Psoas muscle (tissue), 8 donors: Measurements from ENCODE around the gene FBXW7. TPM values are rescaled to one million over a fixed set of nuclear protein-coding genes. Genes with fewer than 3 reads are reported as not detected.

ENCODE experiments used
- ATAC-seq, 4 donors: fragments of 200-7000 bp; cut with Tn5 transposase; one replicate each; pipeline ENCODE4 v1.9.1; 2020; ENCODE audit warnings: moderate library complexity in 3 of 4, mild to moderate bottlenecking in 2 of 4
- DNase-seq, 2 donors: peaks; one replicate each; pipeline ENCODE4 v3.0.0-alpha.2; 2020
- H3K27ac ChIP-seq: fragments of 200-600 bp; one replicate; pipeline ENCODE4 v1.8.0; 2022
- H3K27me3 ChIP-seq, 3 donors: fragments of 200-600 bp in 1 of 3; one replicate each; pipeline versions ENCODE4 v1.6.1 to v1.8.0; 2013 to 2022; ENCODE audit warnings: low read length in 2 of 3, mild to moderate bottlenecking in 2 of 3, moderate library complexity in 1 of 3; ENCODE audit not compliant: insufficient read depth in 3 of 3
- H3K36me3 ChIP-seq, 2 donors: fragments of 200-600 bp in 1 of 2; one replicate each; pipeline versions ENCODE4 v1.6.1 to v1.8.0; 2013 to 2022; ENCODE audit warnings: low read depth in 1 of 2, mild to moderate bottlenecking in 1 of 2, moderate library complexity in 1 of 2; ENCODE audit not compliant: insufficient read depth in 1 of 2
- H3K4me1 ChIP-seq: fragments of 200-600 bp; one replicate; pipeline ENCODE4 v1.8.0; 2022
- H3K4me3 ChIP-seq: fragments of 200-600 bp; one replicate; pipeline ENCODE4 v1.8.0; 2022; ENCODE audit warnings: mild to moderate bottlenecking
- H3K9me3 ChIP-seq: fragments of 200-600 bp; one replicate; pipeline ENCODE4 v1.8.0; 2022
- WGBS, 3 donors: extraction: QIAGEN DNeasy Blood & Tissue Kit; methylation state at CpG; one replicate each; pipeline versions ENCODE4 v1.1.6 to v1.1.7; 2013; 5-methylcytosine and 5-hydroxymethylcytosine counted together
- intact Hi-C, 2 donors: fragments of 100-400 bp; cut with DNase I; formaldehyde crosslinking; loops; one replicate each; pipeline versions ENCODE4 v1.11.0 to v1.14.2; 2022
- polyA plus RNA-seq, 3 donors: library from polyadenylated mRNA; stranded (reverse); fragments of 200-250 nt; gene quantifications; one replicate each; pipeline ENCODE4 v1.2.3, GENCODE V29; 2013
- total RNA-seq, 4 donors: library from RNA; stranded (reverse); fragmentation: NEBNext Ultra II Directional in 2 of 4; extraction: Animal tissue kit (Norgen Biotek cat#: 25700) in 2 of 4; gene quantifications; one replicate each; pipeline versions ENCODE4 v1.2.1 to v1.2.4, GENCODE V29; 2021 to 2023
- TF ChIP-seq, protein P1 (sequence below): fragments of 200-600 bp; IDR thresholded peaks from one replicate; pipeline ENCODE4 v1.8.0; 2022; ENCODE audit warnings: antibody characterized with exemption
- donor health status: healthy with polysubstance abuse.
- donor health status: DM: no; HTN: no; CAD: no; lungs with moderate emphysema.
- donor health status: Bipolar disorder and iron deficiency.
- donor health status: healthy.
- donor health status: DM: yes; HTN: yes; CAD: no.
- donor health status: DM: no; HTN: no; CAD: no.
- donor health status: DM: no; HTN: no; CAD: no.
- donor health status: DM: yes; HTN: yes; CAD: no.

FBXW7 gene
- total and polyA plus RNA-seq, 7 donors = 9.8 to 41.1 (median 28.7) TPM

DNA sequence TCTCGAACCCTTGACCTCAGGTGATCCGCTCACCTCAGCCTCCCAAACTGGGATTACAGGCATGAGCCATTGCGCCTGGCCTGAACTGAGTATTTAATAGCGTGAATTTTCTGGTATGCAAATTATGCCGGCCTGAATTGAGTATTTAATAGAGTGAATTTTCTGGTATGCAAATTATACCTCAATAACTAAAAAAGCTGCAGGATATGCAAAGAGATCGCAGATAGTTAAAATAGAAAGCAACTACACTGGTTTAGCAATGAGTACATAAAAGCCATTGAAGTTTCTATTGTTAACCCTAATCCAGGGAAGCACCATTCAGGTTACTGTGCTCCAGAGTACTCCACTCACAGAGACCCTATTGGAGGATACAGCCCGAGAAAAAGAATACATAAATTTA lies 22.8 kb downstream of the FBXW7 start:
- Histone ChIP-seq H3K4me3 (no peak overlapping the region), H3K9me3 (no peaks in the 10 kb centered on the region), H3K36me3 (no peaks in the 10 kb centered on the region), H3K27me3 (no peaks in the 10 kb centered on the region), H3K27ac (no peak overlapping the region), H3K4me1 (no peaks in the 10 kb centered on the region)
- no peak for DNase-seq
- TF ChIP-seq, protein P1, sequence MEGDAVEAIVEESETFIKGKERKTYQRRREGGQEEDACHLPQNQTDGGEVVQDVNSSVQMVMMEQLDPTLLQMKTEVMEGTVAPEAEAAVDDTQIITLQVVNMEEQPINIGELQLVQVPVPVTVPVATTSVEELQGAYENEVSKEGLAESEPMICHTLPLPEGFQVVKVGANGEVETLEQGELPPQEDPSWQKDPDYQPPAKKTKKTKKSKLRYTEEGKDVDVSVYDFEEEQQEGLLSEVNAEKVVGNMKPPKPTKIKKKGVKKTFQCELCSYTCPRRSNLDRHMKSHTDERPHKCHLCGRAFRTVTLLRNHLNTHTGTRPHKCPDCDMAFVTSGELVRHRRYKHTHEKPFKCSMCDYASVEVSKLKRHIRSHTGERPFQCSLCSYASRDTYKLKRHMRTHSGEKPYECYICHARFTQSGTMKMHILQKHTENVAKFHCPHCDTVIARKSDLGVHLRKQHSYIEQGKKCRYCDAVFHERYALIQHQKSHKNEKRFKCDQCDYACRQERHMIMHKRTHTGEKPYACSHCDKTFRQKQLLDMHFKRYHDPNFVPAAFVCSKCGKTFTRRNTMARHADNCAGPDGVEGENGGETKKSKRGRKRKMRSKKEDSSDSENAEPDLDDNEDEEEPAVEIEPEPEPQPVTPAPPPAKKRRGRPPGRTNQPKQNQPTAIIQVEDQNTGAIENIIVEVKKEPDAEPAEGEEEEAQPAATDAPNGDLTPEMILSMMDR = no peak
- WGBS, 3 donors = 95 to 98% (median 97%) methylated on average over 7 of the region's 7 CpGs
- intact Hi-C loops = no loop called here
- ATAC-seq = no peak

DNA sequence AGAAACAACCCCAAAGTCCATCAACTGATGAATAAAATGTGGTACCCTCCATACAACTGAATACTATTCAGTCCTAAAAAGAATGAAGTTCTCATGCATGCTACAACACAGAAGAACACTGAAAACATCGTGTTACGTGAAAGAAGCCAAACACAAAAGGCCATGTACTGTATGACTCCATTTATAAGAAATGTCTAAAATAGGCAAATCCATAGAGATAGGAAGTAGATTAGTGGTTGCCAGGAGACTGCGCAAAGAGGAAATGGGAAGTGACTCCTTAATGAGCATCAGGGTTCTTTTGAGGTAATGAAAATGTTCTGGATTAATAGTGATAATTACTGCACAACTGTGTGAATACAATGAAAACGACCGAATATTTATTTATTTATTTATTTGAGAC lies 23.4 kb downstream of the FBXW7 start:
- Histone ChIP-seq H3K9me3 (no peaks in the 10 kb centered on the region), H3K27me3 (no peaks in the 10 kb centered on the region), H3K27ac (no peak overlapping the region), H3K4me1 (no peaks in the 10 kb centered on the region), H3K36me3 (no peaks in the 10 kb centered on the region), H3K4me3 (no peak overlapping the region)
- intact Hi-C loops = no loop called here
- 74 to 87% (median 78%) methylated on average over 5 of the region's 5 CpGs for WGBS, 3 donors
- TF ChIP-seq, protein P1 = no peak
- no peak for DNase-seq
- ATAC-seq = no peak

DNA sequence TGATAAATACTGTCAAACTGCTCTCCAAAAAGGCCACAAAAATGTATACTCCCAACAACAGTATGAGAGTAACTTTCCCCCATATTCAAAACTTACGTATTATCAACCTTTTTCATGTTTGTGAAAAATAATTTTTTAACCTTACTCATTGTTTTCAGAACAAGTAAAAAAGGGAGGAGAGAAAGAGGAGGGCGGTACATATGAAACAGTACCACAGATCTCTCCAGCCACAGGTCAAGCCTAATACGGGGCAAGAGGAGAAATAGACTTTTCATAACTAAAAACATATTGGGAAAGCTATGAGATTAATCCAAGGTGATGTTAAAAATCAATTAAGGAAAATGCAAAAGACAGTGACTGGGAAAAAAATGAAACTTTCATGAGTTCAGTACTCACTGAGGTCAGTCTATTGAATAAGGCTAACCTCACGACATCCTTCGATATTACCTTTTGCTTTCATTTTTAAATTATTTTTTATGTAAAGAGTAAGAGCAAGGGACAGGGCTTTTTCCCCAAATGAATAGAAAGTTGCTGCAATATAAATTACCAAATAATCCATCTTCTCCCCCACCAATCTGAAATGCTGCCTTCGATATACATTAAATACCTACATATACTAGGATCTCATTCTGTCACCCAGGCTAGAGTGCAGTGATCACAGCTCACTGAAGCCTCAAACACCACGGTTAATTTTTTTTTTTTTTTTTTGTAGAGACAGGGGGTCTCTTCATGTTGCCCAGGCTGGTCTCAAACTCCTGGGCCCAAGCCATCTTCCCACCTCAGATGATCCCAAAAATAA lies 25.3 kb downstream of the FBXW7 start:
- no peaks in the 10 kb centered on the region for H3K27me3 ChIP-seq
- no peaks in the 10 kb centered on the region for H3K9me3 ChIP-seq
- intact Hi-C loops = no loop called here
- no peaks in the 10 kb centered on the region for H3K4me1 ChIP-seq
- 88 to 90% (median 88%) methylated on average over 7 of the region's 7 CpGs for WGBS, 3 donors
- no peak for DNase-seq
- TF ChIP-seq, protein P1 = no peak
- H3K27ac ChIP-seq = no peak overlapping the region
- no peak for ATAC-seq
- no peaks in the 10 kb centered on the region for H3K36me3 ChIP-seq
- H3K4me3 ChIP-seq = no peak overlapping the region

DNA sequence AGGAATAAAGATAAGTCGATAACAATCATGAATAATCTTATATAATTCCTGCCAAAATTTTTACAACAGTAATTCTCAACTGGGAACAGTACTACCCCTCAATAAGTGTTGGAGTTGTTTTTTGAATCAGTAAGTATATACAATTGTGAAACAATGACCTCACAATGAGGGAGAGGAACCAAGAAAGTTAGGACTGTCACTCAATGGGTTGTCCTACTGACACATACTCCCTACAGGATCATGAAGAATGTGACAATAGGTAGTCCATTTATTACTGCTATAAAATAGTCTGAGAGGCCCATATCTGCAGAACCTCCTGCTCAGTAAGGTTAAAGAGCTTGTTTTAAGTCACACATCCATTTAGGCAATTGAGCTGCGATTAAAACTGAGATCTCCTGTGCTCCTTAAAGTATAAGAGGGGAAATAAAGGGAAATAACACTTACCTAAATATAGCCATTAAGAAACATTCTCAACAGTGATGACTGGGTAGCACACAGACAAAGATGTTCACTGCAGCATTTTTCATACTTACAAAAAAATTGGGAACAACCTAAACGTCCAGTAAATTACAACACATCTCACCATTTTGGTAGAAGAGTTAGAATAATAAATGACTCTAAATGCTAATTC lies 26.2 kb downstream of the FBXW7 start:
- no peaks in the 10 kb centered on the region for H3K27me3 ChIP-seq
- no peaks in the 10 kb centered on the region for H3K36me3 ChIP-seq
- WGBS, 3 donors = 79 to 81% (median 81%) methylated on average over 3 of the region's 3 CpGs
- TF ChIP-seq, protein P1 = no peak
- DNase-seq (no peak), ATAC-seq (no peak)
- no peak overlapping the region for H3K4me3 ChIP-seq
- no peak overlapping the region for H3K27ac ChIP-seq
- H3K4me1 ChIP-seq = no peaks in the 10 kb centered on the region
- no peaks in the 10 kb centered on the region for H3K9me3 ChIP-seq
- intact Hi-C loops = no loop called here
